Panc1 (cell line): ENCODE results near the gene DTX2. TPM values are rescaled to one million over a fixed set of nuclear protein-coding genes. Genes with fewer than 3 reads are reported as not detected.

Experiments used
- ATAC-seq: fragments of 200-7000 bp; cut with Tn5 transposase; 2 replicates; pipeline ENCODE4 v1.9.1; 2020; ENCODE audit warnings: mild to moderate bottlenecking, moderate library complexity
- BruUV-seq: library from RNA; stranded (reverse); fragments of 400-500 nt; replicated peaks from 2 replicates; lab custom pipeline; 2021; lab: Mats Ljungman, UMichigan
- CTCF ChIA-PET: fragments of 300-600 bp; sonication (Branson Sonifier 250); formaldehyde crosslinking; loops from one replicate; lab custom pipeline; 2022; ENCODE audit warnings: antibody characterized with exemption; lab: Charles Lee
- POLR2A ChIA-PET: fragments of 300-600 bp; sonication (Branson Sonifier 250); formaldehyde crosslinking; loops from one replicate; lab custom pipeline; 2022; ENCODE audit warnings: antibody characterized with exemption; lab: Charles Lee
- DNase-seq: peaks from one replicate; pipeline ENCODE4 v3.0.0-alpha.2; 2010; ENCODE audit warnings: low read depth, low spot score
- H3K27ac ChIP-seq: 2 replicates; pipeline ENCODE4 v1.5.1; 2011; ENCODE audit warnings: mild to moderate bottlenecking, low read length, inconsistent platforms
- H3K27me3 ChIP-seq: fragments of 200-500 bp; sonication (Bioruptor generic); 2 replicates; pipeline ENCODE4 v1.6.0; 2014; ENCODE audit warnings: low read length, inconsistent platforms; ENCODE audit not compliant: control insufficient read depth, insufficient read depth
- H3K36me3 ChIP-seq: fragments of 200-500 bp; sonication (Bioruptor generic); 2 replicates; pipeline ENCODE4 v1.5.1; 2014; ENCODE audit warnings: inconsistent platforms, mild to moderate bottlenecking, low read length, moderate library complexity; ENCODE audit not compliant: control insufficient read depth, insufficient read depth
- H3K4me1 ChIP-seq: 2 replicates; pipeline ENCODE4 v1.5.1; 2011; ENCODE audit warnings: inconsistent platforms, mild to moderate bottlenecking, low read length, moderate library complexity; ENCODE audit not compliant: control insufficient read depth, insufficient read depth
- H3K4me3 ChIP-seq, 2 experiments: 2 replicates each; pipeline ENCODE4 v1.5.1; 2011 to 2012; ENCODE audit warnings: low read depth in 2 of 2, low read length in 2 of 2, mild to moderate bottlenecking in 2 of 2, inconsistent platforms in 1 of 2, moderate library complexity in 1 of 2
- H3K9me3 ChIP-seq: fragments of 200-500 bp; sonication (Bioruptor generic); 2 replicates; pipeline ENCODE4 v1.5.1; 2014; ENCODE audit warnings: low read depth, mild to moderate bottlenecking, inconsistent platforms, low read length, moderate library complexity; ENCODE audit not compliant: control insufficient read depth, insufficient read depth
- POLR2AphosphoS5 ChIP-seq: IDR thresholded peaks from 2 replicates; pipeline ENCODE4 v1.6.1; 2012; ENCODE audit warnings: mild to moderate bottlenecking, low read depth, low read length, moderate library complexity
- SIN3A ChIP-seq: IDR thresholded peaks from 2 replicates; pipeline ENCODE4 v1.6.1; 2012; ENCODE audit warnings: low read depth, mild to moderate bottlenecking, low read length, moderate library complexity, borderline replicate concordance; ENCODE audit not compliant: insufficient read depth
- TCF7L2 ChIP-seq: IDR thresholded peaks from 2 replicates; pipeline ENCODE4 v1.6.1; 2011; ENCODE audit warnings: mild to moderate bottlenecking, low read depth, low read length, inconsistent platforms
- in situ Hi-C: cut with HindIII; loops from 2 replicates; pipeline ENCODE4 v1.10.0; 2016; ENCODE audit warnings: low sequenced_read_pairs, low pct_unique_long_range_greater_than_20kb
- intact Hi-C: fragments of 100-400 bp; cut with micrococcal nuclease; formaldehyde crosslinking; loops from one replicate; pipeline ENCODE4 v1.10.0; 2022; ENCODE audit not compliant: unreplicated experiment
- total RNA-seq: library from RNA; stranded (reverse); gene quantifications from one replicate; pipeline ENCODE4 v1.2.1, GENCODE V29; 2021; ENCODE audit not compliant: unreplicated experiment
- TF ChIP-seq, protein P1 (sequence below): fragments of 450-650 bp; IDR thresholded peaks from 2 replicates; pipeline ENCODE4 v1.5.1; 2017; ENCODE audit warnings: mild to moderate bottlenecking
- TF ChIP-seq, protein P2 (sequence below), 2 experiments: IDR thresholded peaks; 2 replicates each; pipeline ENCODE4 v1.6.1; 2011 to 2012; ENCODE audit warnings: low read depth in 2 of 2, control low read depth in 1 of 2, low read length in 1 of 2, mild to moderate bottlenecking in 1 of 2, moderate library complexity in 1 of 2; ENCODE audit not compliant: insufficient read depth in 1 of 2

Gene DTX2
- total RNA-seq, 1 experiment from 2014 or later, result 27.4 TPM

DNA sequence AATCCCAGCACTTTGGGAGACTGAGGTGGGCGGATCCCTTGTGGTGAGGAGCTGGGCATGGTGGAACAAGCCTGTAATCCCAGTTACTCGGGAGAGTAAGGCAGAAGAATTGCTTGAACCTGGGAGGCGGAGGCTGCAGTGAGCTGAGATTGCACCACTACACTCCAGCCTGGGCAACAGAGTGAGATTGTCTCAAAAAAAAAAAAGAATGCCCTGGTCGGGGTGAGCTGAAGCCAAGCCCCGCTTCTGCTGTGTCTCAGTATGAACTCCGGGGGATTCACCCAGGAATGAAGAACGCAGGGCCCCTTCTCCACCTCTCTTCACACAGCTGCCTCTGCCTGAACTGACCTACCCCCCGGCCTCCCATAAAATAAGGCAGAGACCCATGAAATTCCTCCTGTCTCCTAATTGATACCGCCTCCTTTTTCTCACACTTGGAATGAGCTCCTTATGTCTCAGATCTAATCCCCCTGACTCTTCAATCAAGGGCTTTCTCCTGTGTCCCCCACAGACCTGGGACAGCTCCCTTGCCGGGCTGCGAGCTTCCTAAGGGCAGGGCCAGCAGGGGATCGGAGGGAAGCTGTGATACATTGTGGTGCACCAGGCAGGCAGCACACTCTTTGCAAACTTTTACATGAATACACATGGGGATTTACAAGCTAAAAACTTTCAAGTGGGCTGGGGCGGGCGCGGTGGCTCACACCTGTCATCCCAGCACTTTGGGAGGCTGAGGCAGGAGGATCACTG is 37.7 kb upstream of the DTX2 start:
- ChIA-PET CTCF (no interaction called here), POLR2A (no interaction called here)
- Histone ChIP-seq H3K27me3 (no peaks in the 10 kb centered on the region), H3K9me3 (no peaks in the 10 kb centered on the region), H3K27ac (no peak overlapping the region), H3K4me1 (peaks cover 4% of the 10 kb centered on the region; the same call in 1 of the 2 replicates), H3K36me3 (no peaks in the 10 kb centered on the region), H3K4me3 (no peak overlapping the region)
- intact Hi-C loops, result no loop called here
- ATAC-seq (0 out of 2 replicates have a peak, but pooled peaks have one; percentile 2), DNase-seq (no peak)
- BruUV-seq, result TSS peak; percentile 58
- TF ChIP-seq, protein P1, sequence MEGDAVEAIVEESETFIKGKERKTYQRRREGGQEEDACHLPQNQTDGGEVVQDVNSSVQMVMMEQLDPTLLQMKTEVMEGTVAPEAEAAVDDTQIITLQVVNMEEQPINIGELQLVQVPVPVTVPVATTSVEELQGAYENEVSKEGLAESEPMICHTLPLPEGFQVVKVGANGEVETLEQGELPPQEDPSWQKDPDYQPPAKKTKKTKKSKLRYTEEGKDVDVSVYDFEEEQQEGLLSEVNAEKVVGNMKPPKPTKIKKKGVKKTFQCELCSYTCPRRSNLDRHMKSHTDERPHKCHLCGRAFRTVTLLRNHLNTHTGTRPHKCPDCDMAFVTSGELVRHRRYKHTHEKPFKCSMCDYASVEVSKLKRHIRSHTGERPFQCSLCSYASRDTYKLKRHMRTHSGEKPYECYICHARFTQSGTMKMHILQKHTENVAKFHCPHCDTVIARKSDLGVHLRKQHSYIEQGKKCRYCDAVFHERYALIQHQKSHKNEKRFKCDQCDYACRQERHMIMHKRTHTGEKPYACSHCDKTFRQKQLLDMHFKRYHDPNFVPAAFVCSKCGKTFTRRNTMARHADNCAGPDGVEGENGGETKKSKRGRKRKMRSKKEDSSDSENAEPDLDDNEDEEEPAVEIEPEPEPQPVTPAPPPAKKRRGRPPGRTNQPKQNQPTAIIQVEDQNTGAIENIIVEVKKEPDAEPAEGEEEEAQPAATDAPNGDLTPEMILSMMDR, result no peak
- TF ChIP-seq POLR2AphosphoS5, result no peak
- TF ChIP-seq SIN3A, result no peak
- TF ChIP-seq TCF7L2, result no peak
- TF ChIP-seq, protein P2, sequence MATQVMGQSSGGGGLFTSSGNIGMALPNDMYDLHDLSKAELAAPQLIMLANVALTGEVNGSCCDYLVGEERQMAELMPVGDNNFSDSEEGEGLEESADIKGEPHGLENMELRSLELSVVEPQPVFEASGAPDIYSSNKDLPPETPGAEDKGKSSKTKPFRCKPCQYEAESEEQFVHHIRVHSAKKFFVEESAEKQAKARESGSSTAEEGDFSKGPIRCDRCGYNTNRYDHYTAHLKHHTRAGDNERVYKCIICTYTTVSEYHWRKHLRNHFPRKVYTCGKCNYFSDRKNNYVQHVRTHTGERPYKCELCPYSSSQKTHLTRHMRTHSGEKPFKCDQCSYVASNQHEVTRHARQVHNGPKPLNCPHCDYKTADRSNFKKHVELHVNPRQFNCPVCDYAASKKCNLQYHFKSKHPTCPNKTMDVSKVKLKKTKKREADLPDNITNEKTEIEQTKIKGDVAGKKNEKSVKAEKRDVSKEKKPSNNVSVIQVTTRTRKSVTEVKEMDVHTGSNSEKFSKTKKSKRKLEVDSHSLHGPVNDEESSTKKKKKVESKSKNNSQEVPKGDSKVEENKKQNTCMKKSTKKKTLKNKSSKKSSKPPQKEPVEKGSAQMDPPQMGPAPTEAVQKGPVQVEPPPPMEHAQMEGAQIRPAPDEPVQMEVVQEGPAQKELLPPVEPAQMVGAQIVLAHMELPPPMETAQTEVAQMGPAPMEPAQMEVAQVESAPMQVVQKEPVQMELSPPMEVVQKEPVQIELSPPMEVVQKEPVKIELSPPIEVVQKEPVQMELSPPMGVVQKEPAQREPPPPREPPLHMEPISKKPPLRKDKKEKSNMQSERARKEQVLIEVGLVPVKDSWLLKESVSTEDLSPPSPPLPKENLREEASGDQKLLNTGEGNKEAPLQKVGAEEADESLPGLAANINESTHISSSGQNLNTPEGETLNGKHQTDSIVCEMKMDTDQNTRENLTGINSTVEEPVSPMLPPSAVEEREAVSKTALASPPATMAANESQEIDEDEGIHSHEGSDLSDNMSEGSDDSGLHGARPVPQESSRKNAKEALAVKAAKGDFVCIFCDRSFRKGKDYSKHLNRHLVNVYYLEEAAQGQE (IDR thresholded peaks at IDR 0.05; ENCODE audit: insufficient read depth in 1 of 2, low read depth in 2 of 2, low read length in 1 of 2), result no peak
- in situ Hi-C loops, result no loop called here

DNA sequence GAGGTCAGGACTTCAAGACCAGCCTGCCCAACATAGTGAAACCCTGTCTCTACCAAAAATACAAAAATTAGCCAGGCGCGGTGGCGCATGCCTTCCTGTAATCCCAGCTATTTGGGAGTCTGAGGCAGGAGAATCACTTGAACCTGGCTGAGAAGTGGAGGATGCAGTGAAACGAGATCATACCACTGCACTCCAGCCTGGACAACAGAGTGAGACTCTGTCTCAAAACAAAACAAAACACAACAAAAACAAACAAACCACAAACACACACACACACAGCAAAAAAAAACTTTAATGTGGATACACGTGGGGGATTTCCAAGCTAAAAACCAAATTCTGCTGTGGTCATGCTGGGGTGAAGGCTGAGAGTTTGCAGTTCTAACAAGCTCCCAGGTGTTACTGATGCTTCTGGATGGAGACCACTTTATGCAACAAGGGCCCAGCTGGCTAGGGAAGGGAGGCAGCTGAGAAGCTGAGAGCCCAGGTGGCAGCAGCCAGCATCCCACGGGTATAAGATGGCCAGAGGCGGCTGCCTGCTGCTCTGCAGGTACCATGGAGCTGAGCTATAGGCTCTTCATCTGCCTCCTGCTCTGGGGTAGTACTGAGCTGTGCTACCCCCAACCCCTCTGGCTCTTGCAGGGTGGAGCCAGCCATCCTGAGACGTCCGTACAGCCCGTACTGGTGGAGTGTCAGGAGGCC is 36.9 kb upstream of the DTX2 start, which contains the start of gene ZP3:
Gene ZP3 (plus strand): TSS at position 538 of the 699 bp plus-strand sequence. CDS start 15 bp downstream, at position 553.
- Histone ChIP-seq H3K27ac (no peak within 1 kb of the TSS), H3K9me3 (no peaks in the 10 kb centered on the region), H3K4me3 (no peak within 1 kb of the TSS), H3K27me3 (no peaks in the 10 kb centered on the region), H3K4me1 (peaks cover 4% of the 10 kb centered on the region; the same call in 1 of the 2 replicates), H3K36me3 (no peaks in the 10 kb centered on the region)
- TF ChIP-seq, protein P2 (IDR thresholded peaks at IDR 0.05; ENCODE audit: insufficient read depth in 1 of 2, low read depth in 2 of 2, low read length in 1 of 2), result no peak
- TF ChIP-seq TCF7L2, result no peak
- no peak for TF ChIP-seq POLR2AphosphoS5
- no peak for TF ChIP-seq SIN3A
- TF ChIP-seq, protein P1, result no peak
- intact Hi-C loops, result no loop called here
- ChIA-PET POLR2A (interaction anchor here (0.9 kb wide), 1 partner anchor 18 kb away, joined by 3 read pairs; no protein-coding TSS in a partner anchor), CTCF (no interaction called here)
- no peak for ATAC-seq
- no peak for DNase-seq
- in situ Hi-C loops, result no loop called here
- no TSS peak for BruUV-seq
